ENCODE data around the gene DPM3.

The DPM3 gene

GRCh38 chr1:155135415-155136028, 4.8 kb downstream of the DPM3 start, which contains the start of gene SLC50A1:
SLC50A1 (plus strand) TSS chr1:155135852; CDS start chr1:155135912, 60 bp downstream.
- H3K27ac ChIP-seq, result peak within 1 kb of the TSS; percentile 93
- peaks cover 3% of the 10 kb centered on the region for H3K27me3 ChIP-seq
- no peaks in the 10 kb centered on the region for H3K36me3 ChIP-seq
- TF ChIP-seq CTCF (IDR thresholded peaks at IDR 0.05), result peak; percentile 92
- H3K4me1 ChIP-seq (ENCODE audit: control insufficient read depth in 1 of 2, insufficient read depth in 1 of 2, low read depth in 1 of 2, low read length in 1 of 2), result peaks cover 33 to 34% of the 10 kb centered on the region in 2 experiments
- H3K9me3 ChIP-seq, result no peaks in the 10 kb centered on the region
- H3K4me3 ChIP-seq (ENCODE audit: low read depth in 1 of 2, low read length in 1 of 2), result peak within 1 kb of the TSS; percentile 95 to 99

DNA sequence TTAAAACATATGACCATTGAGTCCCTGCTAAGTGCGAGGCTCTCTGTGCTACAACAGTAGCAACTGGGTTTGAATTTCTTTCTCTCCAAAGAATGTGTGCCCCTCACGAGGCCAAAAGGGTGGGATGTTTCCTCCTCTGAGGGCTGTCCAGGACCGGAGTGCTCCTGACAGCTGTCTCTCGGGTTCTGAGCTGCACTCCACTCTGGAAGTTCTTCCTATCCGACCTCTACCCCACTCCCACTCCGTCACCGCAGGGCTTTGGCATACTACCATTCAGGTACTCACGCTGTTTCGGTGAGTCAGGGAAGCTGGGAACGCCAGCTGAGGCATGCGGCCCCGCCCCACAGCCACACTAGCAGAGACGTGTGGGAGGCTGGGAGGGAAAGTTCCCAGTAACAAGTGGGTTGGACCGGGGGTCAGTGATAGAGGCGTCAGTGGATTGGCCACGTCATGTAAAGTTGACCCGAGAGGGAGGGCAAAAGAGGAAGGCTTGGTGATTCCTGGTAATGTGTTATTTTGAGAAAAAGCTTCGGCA, 5.4 kb downstream of the DPM3 start:
- Histone ChIP-seq H3K4me1 (ENCODE audit: control insufficient read depth in 1 of 2, insufficient read depth in 1 of 2, low read depth in 1 of 2, low read length in 1 of 2) (peaks cover 28 to 31% of the 10 kb centered on the region in 2 experiments), H3K27ac (peak overlapping the region; percentile 93), H3K9me3 (no peaks in the 10 kb centered on the region), H3K27me3 (peaks cover 9% of the 10 kb centered on the region), H3K36me3 (no peaks in the 10 kb centered on the region), H3K4me3 (ENCODE audit: low read depth in 1 of 2, low read length in 1 of 2) (peak overlapping the region; percentile 95 to 99)
- no peak for TF ChIP-seq CTCF (IDR thresholded peaks at IDR 0.05)

- Histone ChIP-seq H3K9me3 (no peaks in the 10 kb centered on the region), H3K27ac (peak overlapping the region; percentile 93), H3K36me3 (no peaks in the 10 kb centered on the region), H3K4me3 (ENCODE audit: low read depth in 1 of 2, low read length in 1 of 2) (peak overlapping the region in 1 of 2 experiments; percentile 99), H3K4me1 (ENCODE audit: control insufficient read depth in 1 of 2, insufficient read depth in 1 of 2, low read depth in 1 of 2, low read length in 1 of 2) (peaks cover 22 to 24% of the 10 kb centered on the region in 2 experiments), H3K27me3 (peaks cover 15% of the 10 kb centered on the region)
- TF ChIP-seq CTCF (IDR thresholded peaks at IDR 0.05), result no peak
Measured at GRCh38 chr1:155134322-155134721, 6.0 kb downstream of the DPM3 start.

GRCh38 chr1:155133799-155134281, 6.5 kb downstream of the DPM3 start:
- no peak overlapping the region for H3K27ac ChIP-seq
- no peak for TF ChIP-seq CTCF (IDR thresholded peaks at IDR 0.05)
- H3K4me3 ChIP-seq (ENCODE audit: low read depth in 1 of 2, low read length in 1 of 2), result no peak overlapping the region
- H3K27me3 ChIP-seq, result peaks cover 20% of the 10 kb centered on the region
- H3K4me1 ChIP-seq (ENCODE audit: control insufficient read depth in 1 of 2, insufficient read depth in 1 of 2, low read depth in 1 of 2, low read length in 1 of 2), result peaks cover 22 to 24% of the 10 kb centered on the region in 2 experiments
- no peaks in the 10 kb centered on the region for H3K36me3 ChIP-seq
- no peaks in the 10 kb centered on the region for H3K9me3 ChIP-seq

DNA sequence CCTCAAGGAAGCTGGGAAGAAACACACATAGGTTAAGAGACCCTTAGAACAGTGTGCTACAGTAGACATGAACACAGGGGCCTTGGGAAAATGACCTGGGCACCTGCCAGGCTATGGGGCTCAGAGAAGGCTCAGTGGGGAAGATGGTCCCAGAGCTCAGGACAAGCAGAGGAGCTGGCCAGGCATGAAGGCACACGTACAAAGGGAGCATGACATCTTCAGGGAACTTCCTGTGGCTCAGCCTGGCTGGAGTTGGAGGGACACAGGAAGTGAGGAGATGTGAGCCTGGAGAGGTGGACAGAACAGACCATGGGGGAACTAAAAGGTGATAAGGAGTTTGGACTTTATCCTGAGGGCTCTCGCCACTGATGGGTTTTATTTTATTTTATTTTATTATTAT, 8.5 kb downstream of the DPM3 start:
- Histone ChIP-seq H3K9me3 (no peaks in the 10 kb centered on the region), H3K4me3 (ENCODE audit: low read depth in 1 of 2, low read length in 1 of 2) (no peak overlapping the region), H3K4me1 (ENCODE audit: control insufficient read depth in 1 of 2, insufficient read depth in 1 of 2, low read depth in 1 of 2, low read length in 1 of 2) (peaks cover 36 to 37% of the 10 kb centered on the region in 2 experiments), H3K27me3 (peaks cover 40% of the 10 kb centered on the region), H3K36me3 (no peaks in the 10 kb centered on the region), H3K27ac (no peak overlapping the region)
- TF ChIP-seq CTCF (IDR thresholded peaks at IDR 0.05), result no peak

Measured in neutrophil (primary cell).